ENCODE data around the gene B4GALT3.

DNA sequence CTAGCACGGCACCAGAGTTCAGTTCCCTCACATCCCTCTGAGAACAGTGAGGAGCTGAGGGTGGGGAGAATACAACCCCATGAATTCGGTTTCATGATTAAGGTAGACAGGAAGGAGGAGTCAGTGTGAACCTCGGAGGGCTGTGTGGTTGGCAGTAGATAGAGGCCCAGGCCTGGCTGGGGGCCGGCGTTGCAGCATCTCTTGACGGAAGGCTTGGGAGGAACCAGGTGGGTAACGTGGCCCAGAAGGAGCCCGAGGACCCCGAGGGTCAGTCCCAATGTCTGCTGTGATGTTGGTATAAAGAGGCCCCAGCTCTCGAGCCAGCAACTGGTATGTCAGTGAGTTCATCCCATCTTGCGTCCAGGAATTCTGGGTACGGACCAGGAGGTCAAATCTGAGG lies 5.6 kb downstream of the B4GALT3 start:
- TF ChIP-seq, protein P1, sequence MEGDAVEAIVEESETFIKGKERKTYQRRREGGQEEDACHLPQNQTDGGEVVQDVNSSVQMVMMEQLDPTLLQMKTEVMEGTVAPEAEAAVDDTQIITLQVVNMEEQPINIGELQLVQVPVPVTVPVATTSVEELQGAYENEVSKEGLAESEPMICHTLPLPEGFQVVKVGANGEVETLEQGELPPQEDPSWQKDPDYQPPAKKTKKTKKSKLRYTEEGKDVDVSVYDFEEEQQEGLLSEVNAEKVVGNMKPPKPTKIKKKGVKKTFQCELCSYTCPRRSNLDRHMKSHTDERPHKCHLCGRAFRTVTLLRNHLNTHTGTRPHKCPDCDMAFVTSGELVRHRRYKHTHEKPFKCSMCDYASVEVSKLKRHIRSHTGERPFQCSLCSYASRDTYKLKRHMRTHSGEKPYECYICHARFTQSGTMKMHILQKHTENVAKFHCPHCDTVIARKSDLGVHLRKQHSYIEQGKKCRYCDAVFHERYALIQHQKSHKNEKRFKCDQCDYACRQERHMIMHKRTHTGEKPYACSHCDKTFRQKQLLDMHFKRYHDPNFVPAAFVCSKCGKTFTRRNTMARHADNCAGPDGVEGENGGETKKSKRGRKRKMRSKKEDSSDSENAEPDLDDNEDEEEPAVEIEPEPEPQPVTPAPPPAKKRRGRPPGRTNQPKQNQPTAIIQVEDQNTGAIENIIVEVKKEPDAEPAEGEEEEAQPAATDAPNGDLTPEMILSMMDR (IDR thresholded peaks at IDR 0.05), result no peak
- TF ChIP-seq POLR2A (IDR thresholded peaks at IDR 0.05), result no peak
